H9 (cell line): Measurements from ENCODE around the gene HCN2. TPM values are rescaled to one million over a fixed set of nuclear protein-coding genes. Genes with fewer than 3 reads are reported as not detected.

ENCODE experiments used
- DNase-seq: peaks from one replicate; pipeline ENCODE4 v3.0.0-alpha.2; 2017
- H2AFZ ChIP-seq: one replicate; pipeline ENCODE4 v1.6.1; 2013; ENCODE audit warnings: mild to moderate bottlenecking, low read length, control low read depth, moderate library complexity
- H2AK5ac ChIP-seq: 2 replicates; pipeline ENCODE4 v1.6.1; 2013; ENCODE audit warnings: low read length, control low read depth, mixed read lengths; ENCODE audit not compliant: insufficient read length
- H2BK120ac ChIP-seq: one replicate; pipeline ENCODE4 v1.6.1; 2013; ENCODE audit warnings: low read depth, mild to moderate bottlenecking, low read length, control low read depth, inconsistent platforms; ENCODE audit not compliant: poor library complexity, severe bottlenecking
- H2BK12ac ChIP-seq: 2 replicates; pipeline ENCODE4 v1.6.1; 2013; ENCODE audit warnings: low read length, control low read depth, mixed read lengths, low read depth; ENCODE audit not compliant: insufficient read length
- H2BK15ac ChIP-seq: 2 replicates; pipeline ENCODE4 v1.6.1; 2013; ENCODE audit warnings: low read depth, low read length, control low read depth
- H2BK20ac ChIP-seq: one replicate; pipeline ENCODE4 v1.6.1; 2013; ENCODE audit warnings: low read depth, mild to moderate bottlenecking, low read length, control low read depth, inconsistent platforms; ENCODE audit not compliant: poor library complexity, severe bottlenecking
- H2BK5ac ChIP-seq: 2 replicates; pipeline ENCODE4 v1.6.1; 2013; ENCODE audit warnings: low read length, control low read depth, mixed read lengths; ENCODE audit not compliant: insufficient read length
- H3K14ac ChIP-seq: 2 replicates; pipeline ENCODE4 v1.6.1; 2013; ENCODE audit warnings: low read length, control low read depth; ENCODE audit not compliant: insufficient read depth
- H3K18ac ChIP-seq: 2 replicates; pipeline ENCODE4 v1.6.1; 2013; ENCODE audit warnings: low read depth, mild to moderate bottlenecking, mixed read lengths, low read length, control low read depth; ENCODE audit not compliant: insufficient read length
- H3K23ac ChIP-seq: 2 replicates; pipeline ENCODE4 v1.6.1; 2013; ENCODE audit warnings: low read length, control low read depth, mixed read lengths, low read depth; ENCODE audit not compliant: insufficient read length
- H3K23me2 ChIP-seq: 2 replicates; pipeline ENCODE4 v1.6.1; 2013; ENCODE audit warnings: low read depth, mild to moderate bottlenecking, mixed read lengths, low read length, control low read depth; ENCODE audit not compliant: insufficient read length, poor library complexity, severe bottlenecking
- H3K27ac ChIP-seq: 2 replicates; pipeline ENCODE4 v1.5.1; 2013; ENCODE audit warnings: low read length, control low read depth, mixed read lengths, low read depth; ENCODE audit not compliant: insufficient read length
- H3K27me3 ChIP-seq: 2 replicates; pipeline ENCODE4 v1.6.1; 2013; ENCODE audit warnings: low read length, control low read depth, inconsistent platforms; ENCODE audit not compliant: insufficient read depth
- H3K4ac ChIP-seq: 2 replicates; pipeline ENCODE4 v1.6.1; 2013; ENCODE audit warnings: low read depth, mild to moderate bottlenecking, control low read depth, inconsistent platforms, low read length, moderate library complexity
- H3K4me1 ChIP-seq: 2 replicates; pipeline ENCODE4 v1.6.1; 2013; ENCODE audit warnings: low read length, control low read depth, inconsistent platforms; ENCODE audit not compliant: insufficient read depth
- H3K4me2 ChIP-seq: 2 replicates; pipeline ENCODE4 v1.6.1; 2013; ENCODE audit warnings: low read length, control low read depth, mixed read lengths; ENCODE audit not compliant: insufficient read length, insufficient read depth
- H3K56ac ChIP-seq: 2 replicates; pipeline ENCODE4 v1.6.1; 2013; ENCODE audit warnings: low read depth, mild to moderate bottlenecking, mixed read lengths, low read length, control low read depth; ENCODE audit not compliant: insufficient read length
- H3K79me1 ChIP-seq: 2 replicates; pipeline ENCODE4 v1.6.1; 2013; ENCODE audit warnings: low read depth, mild to moderate bottlenecking, moderate library complexity, low read length, control low read depth, inconsistent platforms; ENCODE audit not compliant: insufficient read depth, poor library complexity, severe bottlenecking
- H3K79me2 ChIP-seq: 2 replicates; pipeline ENCODE4 v1.6.1; 2013; ENCODE audit warnings: low read length, control low read depth, inconsistent platforms; ENCODE audit not compliant: insufficient read depth
- H3K9ac ChIP-seq: 2 replicates; pipeline ENCODE4 v1.6.1; 2013; ENCODE audit warnings: low read length, control low read depth, mixed read lengths; ENCODE audit not compliant: insufficient read length; ENCODE audit errors: extremely low read depth
- H3K9me3 ChIP-seq: one replicate; pipeline ENCODE4 v1.6.1; 2013; ENCODE audit warnings: low read depth, low read length, inconsistent platforms; ENCODE audit not compliant: control insufficient read depth
- H3T11ph ChIP-seq: one replicate; pipeline ENCODE4 v1.6.1; 2013; ENCODE audit warnings: mild to moderate bottlenecking, low read length, control low read depth, inconsistent platforms
- H4K20me1 ChIP-seq: one replicate; pipeline ENCODE4 v1.6.1; 2013; ENCODE audit not compliant: control insufficient read depth, insufficient read length, insufficient read depth
- H4K5ac ChIP-seq: 2 replicates; pipeline ENCODE4 v1.6.1; 2013; ENCODE audit warnings: low read depth, mild to moderate bottlenecking, mixed read lengths, low read length, control low read depth; ENCODE audit not compliant: insufficient read length
- H4K8ac ChIP-seq: replicated peaks from 2 replicates; pipeline ENCODE4 v1.6.1; 2013; ENCODE audit warnings: low read length, control low read depth, mixed read lengths, low read depth; ENCODE audit not compliant: insufficient read length
- H4K91ac ChIP-seq: 2 replicates; pipeline ENCODE4 v1.6.1; 2013; ENCODE audit warnings: low read depth, mild to moderate bottlenecking, moderate library complexity, mixed read lengths, low read length, control low read depth; ENCODE audit not compliant: insufficient read length
- H3K27ac Mint-ChIP-seq, 3 experiments: 2 replicates in 2 of 3; 3 replicates in 1 of 3; pipeline ENCODE4 v1.8.0; 2020 to 2021; ENCODE audit warnings: mixed read lengths in 3 of 3, mild to moderate bottlenecking in 1 of 3, moderate library complexity in 1 of 3
- H3K27me3 Mint-ChIP-seq: 2 replicates; pipeline ENCODE4 v1.8.0; 2021; ENCODE audit warnings: low read depth, mild to moderate bottlenecking, moderate library complexity, mixed read lengths
- H3K36me3 Mint-ChIP-seq, 3 experiments: 2 replicates in 2 of 3; 3 replicates in 1 of 3; pipeline ENCODE4 v1.8.0; 2020 to 2021; ENCODE audit warnings: low read depth in 3 of 3, mixed read lengths in 3 of 3; ENCODE audit not compliant: insufficient read depth in 1 of 3
- H3K4me1 Mint-ChIP-seq, 2 experiments: 2 replicates each; pipeline ENCODE4 v1.8.0; 2020; ENCODE audit warnings: mixed read lengths in 2 of 2
- H3K4me3 Mint-ChIP-seq, 2 experiments: 2 replicates in 1 of 2; 3 replicates in 1 of 2; pipeline ENCODE4 v1.8.0; 2020 to 2021; ENCODE audit warnings: mild to moderate bottlenecking in 2 of 2, mixed read lengths in 2 of 2, moderate library complexity in 1 of 2
- H3K9me3 Mint-ChIP-seq, 2 experiments: 2 replicates in 1 of 2; 3 replicates in 1 of 2; pipeline ENCODE4 v1.8.0; 2020; ENCODE audit warnings: mild to moderate bottlenecking in 2 of 2, mixed read lengths in 2 of 2, moderate library complexity in 1 of 2
- WGBS: extraction: QIAGEN DNeasy Blood & Tissue Kit; methylation state at CpG from one replicate; pipeline ENCODE4 v1.1.7; 2013; ENCODE audit warnings: missing lambda C conversion rate, low lambda C conversion rate, mixed read lengths; ENCODE audit not compliant: insufficient read length; ENCODE audit errors: extremely low coverage; 5-methylcytosine and 5-hydroxymethylcytosine counted together
- total RNA-seq: library from RNA; stranded (reverse); gene quantifications from 2 replicates; pipeline ENCODE4 v1.2.1, GENCODE V29; 2021
- TF ChIP-seq, protein P1 (sequence below): fragments of 200-600 bp; sonication (generic); conservative IDR thresholded peaks from 3 replicates; pipeline ENCODE4 v1.8.0; 2021; ENCODE audit warnings: antibody characterized with exemption, mild to moderate bottlenecking

Gene HCN2
- total RNA-seq, 1 experiment from 2014 or later, result 3.7 TPM

- WGBS, result no CpG with 5 or more reads among the region's 15 CpGs
- H3T11ph ChIP-seq, result no peak overlapping the region
- no peaks in the 10 kb centered on the region; a peak in 1 of 5 replicates for H3K9me3 Mint-ChIP-seq
- H3K23me2 ChIP-seq, result no peaks in the 10 kb centered on the region
- H2BK12ac ChIP-seq, result no peak overlapping the region
- H3K56ac ChIP-seq, result no peak overlapping the region
- H3K79me1 ChIP-seq, result no peaks in the 10 kb centered on the region
- H3K23ac ChIP-seq, result no peak overlapping the region
- H2AK5ac ChIP-seq, result no peak overlapping the region
- H2AFZ ChIP-seq, result no peak overlapping the region
- H4K20me1 ChIP-seq, result no peaks in the 10 kb centered on the region
- H3K27me3 ChIP-seq, result no peaks in the 10 kb centered on the region
- no peaks in the 10 kb centered on the region for H3K9me3 ChIP-seq
- H4K8ac ChIP-seq, result no peak overlapping the region
- peaks cover 4 to 6% of the 10 kb centered on the region in 2 experiments; a peak in 2 of 4 replicates for H3K4me1 Mint-ChIP-seq
- no peak overlapping the region for H2BK15ac ChIP-seq
- H3K4me2 ChIP-seq, result no peak overlapping the region
- H3K27ac Mint-ChIP-seq, result no peak overlapping the region
- no peak overlapping the region for H3K4ac ChIP-seq
- H4K91ac ChIP-seq, result no peak overlapping the region
- H3K14ac ChIP-seq, result no peak overlapping the region
- peaks cover 0 to 7% (median 4%) of the 10 kb centered on the region in 3 experiments; a peak in 3 of 7 replicates for H3K36me3 Mint-ChIP-seq
- no peak overlapping the region for H2BK20ac ChIP-seq
- H3K27me3 Mint-ChIP-seq, result peaks cover 22% of the 10 kb centered on the region
- H3K4me3 Mint-ChIP-seq, result no peak overlapping the region
- H3K9ac ChIP-seq, result no peak overlapping the region
- no peak overlapping the region for H3K27ac ChIP-seq
- no peak overlapping the region for H4K5ac ChIP-seq
- H3K18ac ChIP-seq, result no peak overlapping the region
- DNase-seq, result peak; percentile 25
- no peaks in the 10 kb centered on the region for H3K79me2 ChIP-seq
- H2BK120ac ChIP-seq, result no peak overlapping the region
- no peaks in the 10 kb centered on the region for H3K4me1 ChIP-seq
- H2BK5ac ChIP-seq, result no peak overlapping the region
- TF ChIP-seq, protein P1, sequence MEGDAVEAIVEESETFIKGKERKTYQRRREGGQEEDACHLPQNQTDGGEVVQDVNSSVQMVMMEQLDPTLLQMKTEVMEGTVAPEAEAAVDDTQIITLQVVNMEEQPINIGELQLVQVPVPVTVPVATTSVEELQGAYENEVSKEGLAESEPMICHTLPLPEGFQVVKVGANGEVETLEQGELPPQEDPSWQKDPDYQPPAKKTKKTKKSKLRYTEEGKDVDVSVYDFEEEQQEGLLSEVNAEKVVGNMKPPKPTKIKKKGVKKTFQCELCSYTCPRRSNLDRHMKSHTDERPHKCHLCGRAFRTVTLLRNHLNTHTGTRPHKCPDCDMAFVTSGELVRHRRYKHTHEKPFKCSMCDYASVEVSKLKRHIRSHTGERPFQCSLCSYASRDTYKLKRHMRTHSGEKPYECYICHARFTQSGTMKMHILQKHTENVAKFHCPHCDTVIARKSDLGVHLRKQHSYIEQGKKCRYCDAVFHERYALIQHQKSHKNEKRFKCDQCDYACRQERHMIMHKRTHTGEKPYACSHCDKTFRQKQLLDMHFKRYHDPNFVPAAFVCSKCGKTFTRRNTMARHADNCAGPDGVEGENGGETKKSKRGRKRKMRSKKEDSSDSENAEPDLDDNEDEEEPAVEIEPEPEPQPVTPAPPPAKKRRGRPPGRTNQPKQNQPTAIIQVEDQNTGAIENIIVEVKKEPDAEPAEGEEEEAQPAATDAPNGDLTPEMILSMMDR, result no peak
Observed at GRCh38 chr19:547117-547516, 42.6 kb upstream of the HCN2 start.
